ENCODE data around the gene TBCEL.

DNA sequence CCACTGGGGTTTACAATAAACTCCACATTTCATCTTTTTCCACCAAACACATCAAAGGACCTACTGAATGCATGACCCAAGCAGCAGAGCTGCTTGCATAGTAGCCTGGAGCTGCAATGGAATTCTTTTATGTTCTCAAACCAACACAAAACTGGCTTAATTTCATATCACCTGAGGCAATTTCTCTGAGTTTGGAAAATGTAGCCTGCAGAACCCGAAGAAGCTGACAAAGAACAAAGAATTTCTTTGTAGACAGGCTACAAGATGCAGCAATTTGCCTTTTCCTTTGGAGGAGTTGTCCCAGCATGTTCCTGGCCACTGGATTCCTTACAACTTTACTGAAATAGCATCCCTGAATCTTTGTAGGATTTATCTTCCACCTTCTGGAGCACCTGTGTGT is 71.7 kb downstream of the TBCEL start:
- TF ChIP-seq, protein P1, sequence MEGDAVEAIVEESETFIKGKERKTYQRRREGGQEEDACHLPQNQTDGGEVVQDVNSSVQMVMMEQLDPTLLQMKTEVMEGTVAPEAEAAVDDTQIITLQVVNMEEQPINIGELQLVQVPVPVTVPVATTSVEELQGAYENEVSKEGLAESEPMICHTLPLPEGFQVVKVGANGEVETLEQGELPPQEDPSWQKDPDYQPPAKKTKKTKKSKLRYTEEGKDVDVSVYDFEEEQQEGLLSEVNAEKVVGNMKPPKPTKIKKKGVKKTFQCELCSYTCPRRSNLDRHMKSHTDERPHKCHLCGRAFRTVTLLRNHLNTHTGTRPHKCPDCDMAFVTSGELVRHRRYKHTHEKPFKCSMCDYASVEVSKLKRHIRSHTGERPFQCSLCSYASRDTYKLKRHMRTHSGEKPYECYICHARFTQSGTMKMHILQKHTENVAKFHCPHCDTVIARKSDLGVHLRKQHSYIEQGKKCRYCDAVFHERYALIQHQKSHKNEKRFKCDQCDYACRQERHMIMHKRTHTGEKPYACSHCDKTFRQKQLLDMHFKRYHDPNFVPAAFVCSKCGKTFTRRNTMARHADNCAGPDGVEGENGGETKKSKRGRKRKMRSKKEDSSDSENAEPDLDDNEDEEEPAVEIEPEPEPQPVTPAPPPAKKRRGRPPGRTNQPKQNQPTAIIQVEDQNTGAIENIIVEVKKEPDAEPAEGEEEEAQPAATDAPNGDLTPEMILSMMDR (conservative IDR thresholded peaks at IDR 0.05 in 1 of 2, IDR thresholded peaks at IDR 0.05 in 1 of 2; ENCODE audit: extremely low read depth in 1 of 2, insufficient read depth in 1 of 2, low read depth in 1 of 2, low read length in 2 of 2) = no peak
- TF ChIP-seq EZH2 (IDR thresholded peaks at IDR 0.05; ENCODE audit: borderline replicate concordance, low read length) = no peak
